Type B pancreatic cell (in vitro differentiated cells): ENCODE data around the gene C14orf132. TPM values are rescaled to one million over a fixed set of nuclear protein-coding genes. Genes with fewer than 3 reads are reported as not detected.

ENCODE experiments used
- DNase-seq: peaks from one replicate; pipeline ENCODE4 v3.0.0; 2021; ENCODE audit warnings: mixed read lengths; ENCODE audit not compliant: unreplicated experiment; ENCODE audit errors: extremely low spot score
- H3K27ac Mint-ChIP-seq: 2 replicates; pipeline ENCODE4 v1.8.0; 2021; ENCODE audit warnings: mild to moderate bottlenecking, mixed read lengths
- H3K27me3 Mint-ChIP-seq: 2 replicates; pipeline ENCODE4 v1.8.0; 2021; ENCODE audit warnings: mixed read lengths
- H3K36me3 Mint-ChIP-seq: 2 replicates; pipeline ENCODE4 v1.8.0; 2021; ENCODE audit warnings: mixed read lengths
- H3K4me1 Mint-ChIP-seq: one replicate; pipeline ENCODE4 v1.8.0; 2021; ENCODE audit warnings: mixed read lengths; ENCODE audit not compliant: unreplicated experiment
- H3K4me3 Mint-ChIP-seq: 2 replicates; pipeline ENCODE4 v1.8.0; 2021; ENCODE audit warnings: mild to moderate bottlenecking, mixed read lengths
- H3K9me3 Mint-ChIP-seq: 2 replicates; pipeline ENCODE4 v1.8.0; 2021; ENCODE audit warnings: mixed read lengths
- CTCF ChIP-seq: fragments of 200-600 bp; sonication (generic); conservative IDR thresholded peaks from 2 replicates; pipeline ENCODE4 v1.5.0; 2021; ENCODE audit warnings: antibody characterized with exemption, mild to moderate bottlenecking
- long read RNA-seq: library from polyadenylated mRNA; unstranded; transcript quantifications from one replicate; pipeline ENCODE4 v2.0.0, GENCODE V29; 2020
- total RNA-seq: library from RNA; stranded (reverse); gene quantifications from 2 replicates; pipeline ENCODE4 v1.2.1, GENCODE V29; 2021; ENCODE audit warnings: low replicate concordance

C14orf132 gene
- 29.2 and 57.4 TPM in 2 replicates for total RNA-seq
- long read RNA-seq, full-length matches to known transcripts, result 3 of 21 reads
- long read RNA-seq, partial matches to known transcripts, result 0 of 21 reads
- long read RNA-seq, other reads (novel, unspliced or antisense), result 18 of 21 reads

GRCh38 chr14:96038920-96039632 lies at the start of gene C14orf132:
TSS of gene C14orf132 (plus strand) at chr14:96039362. CDS start at chr14:96039501, 139 bp downstream.
- Mint-ChIP-seq H3K27ac (peak within 1 kb of the TSS; percentile 82), H3K36me3 (peaks cover 16% of the 10 kb centered on the region), H3K9me3 (no peaks in the 10 kb centered on the region), H3K27me3 (peaks cover 44% of the 10 kb centered on the region), H3K4me1 (peaks cover 22% of the 10 kb centered on the region), H3K4me3 (peak within 1 kb of the TSS; percentile 92)
- no peak for TF ChIP-seq CTCF
- peak; percentile 80 for DNase-seq

DNA sequence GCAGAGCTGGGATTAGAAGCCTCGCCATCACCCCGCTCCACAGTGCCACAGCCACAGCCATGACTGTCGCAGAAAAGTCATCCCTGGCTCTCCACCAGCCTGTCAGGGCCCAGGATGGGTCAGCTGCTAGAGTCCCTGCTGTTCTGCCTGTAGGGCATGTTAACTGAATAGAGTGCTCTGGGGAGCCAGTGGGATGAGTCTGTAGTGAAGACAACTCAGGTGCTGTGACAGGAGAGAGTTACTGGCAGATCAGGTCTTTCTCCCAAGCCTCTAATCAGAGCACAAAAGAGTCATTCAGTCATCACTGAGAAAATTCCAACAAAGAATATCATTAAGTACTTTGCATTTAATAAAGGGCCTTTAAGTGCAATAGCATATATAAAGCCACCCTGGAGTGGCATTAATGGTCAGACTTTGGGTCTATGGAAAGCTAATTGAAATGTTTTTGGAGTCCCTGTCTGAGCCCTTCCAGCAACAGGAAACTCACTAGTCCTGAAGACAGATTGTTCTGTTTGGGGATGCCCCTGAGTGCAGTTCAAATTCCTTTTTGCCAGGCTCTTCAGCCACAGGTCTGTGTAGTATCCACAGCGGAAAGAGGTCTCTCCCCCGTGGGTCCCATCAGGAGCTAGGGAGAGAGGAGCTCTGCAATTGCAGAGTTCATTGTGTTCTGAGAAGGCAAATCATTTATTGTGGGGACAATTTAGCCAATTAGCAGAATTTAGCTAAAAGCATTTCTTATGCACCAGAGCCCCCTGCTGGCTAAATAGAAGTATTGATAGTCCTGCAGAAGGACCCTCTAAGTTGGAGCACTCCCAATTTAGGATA lies 45.2 kb upstream of the C14orf132 start:
- Mint-ChIP-seq H3K27ac (no peak overlapping the region), H3K4me1 (no peaks in the 10 kb centered on the region), H3K9me3 (peaks cover 18% of the 10 kb centered on the region), H3K4me3 (no peak overlapping the region), H3K36me3 (peaks cover 4% of the 10 kb centered on the region), H3K27me3 (peaks cover 41% of the 10 kb centered on the region)
- TF ChIP-seq CTCF, result peak; percentile 96
- no peak for DNase-seq

DNA sequence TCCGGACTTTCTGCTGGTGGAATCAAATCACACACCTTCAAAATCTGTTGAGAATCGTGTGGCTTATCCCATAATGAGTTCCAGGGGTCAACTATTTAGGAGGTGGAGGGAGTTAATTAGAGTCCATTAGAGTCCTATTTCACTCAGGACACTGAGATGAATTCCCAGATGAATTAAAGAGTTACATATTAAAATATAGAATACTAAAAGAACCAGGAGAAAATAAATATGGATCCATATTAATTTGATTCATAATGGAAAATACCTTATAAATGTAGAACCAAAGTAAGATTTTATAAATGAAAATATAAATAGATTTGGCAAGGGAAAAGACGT lies 44.6 kb upstream of the C14orf132 start:
- Mint-ChIP-seq H3K4me1 (no peaks in the 10 kb centered on the region), H3K9me3 (peaks cover 18% of the 10 kb centered on the region), H3K27ac (no peak overlapping the region), H3K27me3 (peaks cover 40% of the 10 kb centered on the region), H3K36me3 (peaks cover 4% of the 10 kb centered on the region), H3K4me3 (no peak overlapping the region)
- peak; percentile 21 for TF ChIP-seq CTCF
- DNase-seq, result no peak

GRCh38 chr14:95998656-95999055 lies 40.5 kb upstream of the C14orf132 start:
- peak; percentile 62 for TF ChIP-seq CTCF
- H3K4me1 Mint-ChIP-seq, result no peaks in the 10 kb centered on the region
- H3K27ac Mint-ChIP-seq, result no peak overlapping the region
- no peak for DNase-seq
- peaks cover 40% of the 10 kb centered on the region for H3K27me3 Mint-ChIP-seq
- no peak overlapping the region for H3K4me3 Mint-ChIP-seq
- H3K36me3 Mint-ChIP-seq, result no peaks in the 10 kb centered on the region
- H3K9me3 Mint-ChIP-seq, result no peaks in the 10 kb centered on the region

DNA sequence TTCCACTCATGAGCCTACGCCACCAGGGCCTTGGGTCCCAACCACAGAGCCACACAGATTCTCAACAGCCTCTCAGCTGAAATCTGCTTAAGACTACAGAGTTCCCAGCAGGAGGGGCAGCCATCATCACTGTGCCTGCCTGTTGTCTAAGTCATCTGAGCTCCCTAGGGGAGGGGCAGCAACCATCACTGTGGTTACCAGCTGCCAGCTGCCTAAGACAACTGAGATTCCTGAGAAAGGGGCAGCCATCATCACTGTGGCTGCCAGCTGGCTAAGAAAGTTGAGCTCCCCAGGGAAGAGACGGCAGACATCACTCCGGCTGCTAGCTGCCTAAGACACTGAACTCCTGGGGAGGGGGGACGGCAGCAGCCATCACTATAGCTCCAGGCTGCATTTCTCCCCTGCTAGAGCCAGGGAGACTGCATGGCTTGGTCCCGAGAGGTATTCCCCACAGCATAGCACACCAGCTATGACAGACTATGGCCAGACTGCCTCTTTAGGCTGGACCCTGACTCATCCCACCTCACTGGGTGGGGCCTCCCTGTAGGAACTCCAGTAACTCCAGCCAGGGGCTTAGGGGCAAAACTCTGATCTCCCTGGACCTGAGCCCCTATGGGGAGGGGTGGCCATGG lies 37.2 kb upstream of the C14orf132 start:
- H3K27me3 Mint-ChIP-seq, result peaks cover 56% of the 10 kb centered on the region
- no peak for DNase-seq
- H3K9me3 Mint-ChIP-seq, result no peaks in the 10 kb centered on the region
- no peaks in the 10 kb centered on the region for H3K4me1 Mint-ChIP-seq
- H3K36me3 Mint-ChIP-seq, result no peaks in the 10 kb centered on the region
- no peak overlapping the region for H3K27ac Mint-ChIP-seq
- no peak for TF ChIP-seq CTCF
- no peak overlapping the region for H3K4me3 Mint-ChIP-seq
